ENCODE measurements around the gene NFYC.

Gene NFYC

GRCh38 chr1:40797668-40798010, 106.1 kb downstream of the NFYC start:
- no peak for TF ChIP-seq CTCF (IDR thresholded peaks at IDR 0.05; ENCODE audit: extremely low read depth, insufficient read depth, missing control alignments)
- no peak for DNase-seq (ENCODE audit: low spot score)
- in situ Hi-C loops (cut with MboI; ENCODE audit: low pct_unique_long_range_greater_than_20kb, low sequenced_read_pairs, unreplicated experiment), result no loop called here

DNA sequence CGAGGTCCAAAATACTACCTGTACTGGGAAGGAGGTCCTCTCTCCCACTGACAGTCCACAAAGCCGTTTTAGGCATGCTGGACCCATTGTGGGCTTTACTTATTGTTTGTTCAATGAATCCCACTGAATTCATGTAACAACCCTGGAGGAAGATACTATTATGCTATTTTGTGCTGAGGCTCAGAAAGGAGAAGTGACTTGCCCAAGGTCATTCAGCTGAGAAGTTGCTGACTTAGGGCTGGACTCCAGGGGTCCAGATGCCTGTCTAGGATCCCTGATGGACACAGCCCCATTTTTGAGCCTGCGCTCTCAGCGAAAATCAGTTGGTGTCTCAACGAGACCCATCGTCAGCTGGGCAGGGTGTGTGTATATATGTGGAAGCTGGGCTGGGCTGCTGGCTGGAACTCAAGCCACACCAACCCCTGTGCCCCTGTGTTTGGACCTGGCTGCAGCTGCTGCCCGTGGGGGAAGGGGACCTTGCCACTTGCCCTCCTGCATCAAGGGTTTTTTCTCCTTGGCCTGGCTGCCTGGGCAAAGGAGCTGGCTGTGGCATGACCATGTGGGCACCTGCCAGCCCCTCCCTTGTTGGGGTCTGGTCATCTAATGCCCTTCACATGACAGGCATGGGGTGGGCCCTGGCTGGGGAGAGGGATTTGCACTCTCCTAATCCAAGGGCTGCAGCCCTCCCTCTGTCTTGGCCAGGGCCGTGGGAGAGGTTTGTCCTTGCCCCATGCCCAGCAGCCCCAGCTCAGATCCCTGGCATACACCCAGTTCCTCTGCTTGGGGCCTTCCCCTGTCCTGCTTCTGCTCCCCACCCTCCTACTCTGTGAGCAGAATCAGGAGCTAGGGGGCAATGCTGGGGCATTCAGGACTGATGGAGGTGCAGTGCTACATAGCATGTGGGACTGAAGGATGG, 107.1 kb downstream of the NFYC start:
- TF ChIP-seq CTCF (IDR thresholded peaks at IDR 0.05; ENCODE audit: extremely low read depth, insufficient read depth, missing control alignments), result no peak
- no peak for DNase-seq (ENCODE audit: low spot score)
- in situ Hi-C loops (cut with MboI; ENCODE audit: low pct_unique_long_range_greater_than_20kb, low sequenced_read_pairs, unreplicated experiment), result no loop called here

GRCh38 chr1:40799351-40799867, 107.9 kb downstream of the NFYC start:
- in situ Hi-C loops (cut with MboI; ENCODE audit: low pct_unique_long_range_greater_than_20kb, low sequenced_read_pairs, unreplicated experiment), result no loop called here
- DNase-seq (ENCODE audit: low spot score), result no peak
- no peak for TF ChIP-seq CTCF (IDR thresholded peaks at IDR 0.05; ENCODE audit: extremely low read depth, insufficient read depth, missing control alignments)

DNA sequence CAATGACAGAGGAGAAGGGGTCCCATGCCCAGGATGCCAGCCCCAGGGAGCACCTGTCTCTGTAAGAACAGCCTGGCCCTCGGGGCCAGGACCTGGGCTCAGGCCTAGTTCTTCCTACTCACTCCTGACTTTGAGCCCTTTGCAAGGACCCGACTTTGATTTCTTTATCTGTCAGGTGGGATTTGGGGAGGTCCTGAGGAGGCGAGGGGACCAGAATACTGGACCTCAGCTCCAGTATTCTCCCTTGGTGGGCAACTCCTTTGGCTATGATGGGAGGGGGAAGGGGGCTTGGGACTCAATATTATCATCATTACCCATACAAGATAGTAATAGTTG, 110.2 kb downstream of the NFYC start:
- no peak for DNase-seq (ENCODE audit: low spot score)
- in situ Hi-C loops (cut with MboI; ENCODE audit: low pct_unique_long_range_greater_than_20kb, low sequenced_read_pairs, unreplicated experiment), result no loop called here
- TF ChIP-seq CTCF (IDR thresholded peaks at IDR 0.05; ENCODE audit: extremely low read depth, insufficient read depth, missing control alignments), result no peak

GRCh38 chr1:40802078-40802741, 110.7 kb downstream of the NFYC start:
- in situ Hi-C loops (cut with MboI; ENCODE audit: low pct_unique_long_range_greater_than_20kb, low sequenced_read_pairs, unreplicated experiment), result no loop called here
- TF ChIP-seq CTCF (IDR thresholded peaks at IDR 0.05; ENCODE audit: extremely low read depth, insufficient read depth, missing control alignments), result no peak
- DNase-seq (ENCODE audit: low spot score), result peak; percentile 95

- TF ChIP-seq CTCF (IDR thresholded peaks at IDR 0.05; ENCODE audit: extremely low read depth, insufficient read depth, missing control alignments), result no peak
- no peak for DNase-seq (ENCODE audit: low spot score)
- in situ Hi-C loops (cut with MboI; ENCODE audit: low pct_unique_long_range_greater_than_20kb, low sequenced_read_pairs, unreplicated experiment), result no loop called here
Observed at GRCh38 chr1:40802742-40803113, 111.2 kb downstream of the NFYC start.

All from GM13977 (cell line).